HFF-Myc (cell line): Measurements from ENCODE around the gene ACAD11.

Source experiments
- DNase-seq: peaks from one replicate; pipeline ENCODE4 v3.0.0-alpha.2; 2011; ENCODE audit warnings: low read depth; ENCODE audit errors: extremely low read depth
- H3K4me3 ChIP-seq: replicated peaks from 2 replicates; pipeline ENCODE4 v1.5.1; 2011; ENCODE audit warnings: low read depth, mild to moderate bottlenecking, control low read depth, low read length
- TF ChIP-seq, protein P1 (sequence below): IDR thresholded peaks from 2 replicates; pipeline ENCODE4 v1.5.1; 2012; ENCODE audit warnings: mild to moderate bottlenecking, low read depth, low read length, control low read depth; ENCODE audit errors: missing control alignments

The ACAD11 gene

DNA sequence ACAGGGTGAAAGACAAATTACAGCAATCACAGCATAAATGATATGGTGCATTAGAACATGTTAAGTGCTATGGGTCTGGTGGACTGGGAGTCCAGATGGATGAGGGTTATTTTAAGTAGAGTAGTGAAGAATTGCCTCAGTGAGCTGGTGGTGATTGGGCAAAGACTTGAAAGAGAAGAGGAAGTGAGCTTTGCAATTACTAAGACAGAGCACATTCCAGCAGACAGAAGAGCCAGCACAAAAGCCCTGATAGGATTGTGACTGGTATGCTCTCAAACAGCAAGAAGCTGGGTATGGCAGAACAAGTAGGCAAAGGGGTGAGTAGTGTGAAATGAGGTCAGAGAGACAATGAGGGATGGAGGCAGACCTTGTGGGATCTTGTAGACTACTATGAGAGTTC lies 64.6 kb downstream of the ACAD11 start:
- H3K4me3 ChIP-seq: no peak overlapping the region
- TF ChIP-seq, protein P1, sequence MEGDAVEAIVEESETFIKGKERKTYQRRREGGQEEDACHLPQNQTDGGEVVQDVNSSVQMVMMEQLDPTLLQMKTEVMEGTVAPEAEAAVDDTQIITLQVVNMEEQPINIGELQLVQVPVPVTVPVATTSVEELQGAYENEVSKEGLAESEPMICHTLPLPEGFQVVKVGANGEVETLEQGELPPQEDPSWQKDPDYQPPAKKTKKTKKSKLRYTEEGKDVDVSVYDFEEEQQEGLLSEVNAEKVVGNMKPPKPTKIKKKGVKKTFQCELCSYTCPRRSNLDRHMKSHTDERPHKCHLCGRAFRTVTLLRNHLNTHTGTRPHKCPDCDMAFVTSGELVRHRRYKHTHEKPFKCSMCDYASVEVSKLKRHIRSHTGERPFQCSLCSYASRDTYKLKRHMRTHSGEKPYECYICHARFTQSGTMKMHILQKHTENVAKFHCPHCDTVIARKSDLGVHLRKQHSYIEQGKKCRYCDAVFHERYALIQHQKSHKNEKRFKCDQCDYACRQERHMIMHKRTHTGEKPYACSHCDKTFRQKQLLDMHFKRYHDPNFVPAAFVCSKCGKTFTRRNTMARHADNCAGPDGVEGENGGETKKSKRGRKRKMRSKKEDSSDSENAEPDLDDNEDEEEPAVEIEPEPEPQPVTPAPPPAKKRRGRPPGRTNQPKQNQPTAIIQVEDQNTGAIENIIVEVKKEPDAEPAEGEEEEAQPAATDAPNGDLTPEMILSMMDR: no peak
- no peak for DNase-seq

DNA sequence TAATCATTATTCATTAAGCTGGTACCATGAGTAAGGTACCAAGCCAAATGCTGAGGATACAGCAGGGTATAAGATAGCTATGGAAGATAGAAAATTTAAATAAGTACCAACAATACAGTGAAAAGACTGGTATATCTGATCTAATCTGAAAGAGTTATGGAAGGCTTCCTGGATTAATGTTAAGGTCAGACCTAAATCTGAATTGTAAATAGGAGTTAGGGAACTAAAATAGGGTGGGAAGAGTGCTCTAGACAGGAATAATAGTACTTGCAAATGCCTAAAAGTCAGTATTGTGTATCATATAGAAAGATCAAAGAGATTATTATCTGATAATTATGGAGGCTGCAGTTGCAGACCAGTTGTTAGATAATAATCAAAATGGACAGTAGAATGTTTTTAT lies 65.1 kb downstream of the ACAD11 start:
- H3K4me3 ChIP-seq: no peak overlapping the region
- no peak for DNase-seq
- TF ChIP-seq, protein P1: no peak

DNA sequence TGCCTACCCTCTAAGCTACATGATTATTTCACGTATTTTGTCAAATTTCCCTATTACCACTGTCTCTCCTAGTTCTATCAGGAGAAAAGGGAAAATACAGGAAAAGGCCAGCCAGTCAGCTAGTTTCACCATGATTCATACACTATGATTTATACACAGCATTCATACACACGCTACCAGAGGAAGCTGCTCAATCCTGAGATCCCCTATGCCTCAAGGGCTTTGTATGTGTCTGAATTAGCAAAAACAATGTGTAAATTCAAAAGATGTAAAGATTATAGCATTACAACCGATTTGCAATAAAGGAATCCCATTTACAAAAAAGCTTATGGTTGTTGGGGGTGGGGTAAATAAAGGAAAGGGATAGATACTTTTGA lies 65.7 kb downstream of the ACAD11 start:
- H3K4me3 ChIP-seq: no peak overlapping the region
- TF ChIP-seq, protein P1: no peak
- no peak for DNase-seq

DNA sequence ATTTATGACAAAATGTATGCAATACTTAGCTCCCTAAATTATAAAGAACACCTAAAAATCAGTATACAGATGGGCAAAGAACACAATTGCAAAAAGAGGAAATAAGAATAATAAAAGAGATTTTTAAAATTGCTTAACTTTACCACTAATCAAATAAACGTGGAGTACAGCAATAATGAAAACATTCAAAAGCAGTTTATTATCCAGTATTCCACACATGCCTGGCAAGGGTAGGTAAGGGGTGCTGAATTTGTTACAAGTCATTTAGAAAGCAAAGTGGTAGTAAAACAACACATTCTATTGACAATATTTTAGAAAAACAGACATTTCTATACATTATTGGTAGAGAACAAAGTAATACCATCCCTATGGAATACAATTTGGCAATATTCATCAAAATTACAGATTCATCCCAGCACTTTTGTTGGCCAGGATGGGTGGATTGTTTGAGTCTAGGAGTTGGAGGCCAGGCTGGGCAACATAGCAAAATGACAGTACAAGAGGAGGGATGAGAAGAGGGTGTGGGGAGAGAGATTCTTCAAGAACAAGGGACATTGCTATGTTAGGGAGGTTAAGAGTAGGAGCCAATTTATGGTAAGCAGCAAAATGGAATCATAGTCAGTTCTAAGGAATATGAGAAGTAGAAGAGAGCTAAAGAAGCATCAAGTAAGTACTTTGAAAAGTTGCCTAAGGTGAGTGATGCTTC lies 66.2 kb downstream of the ACAD11 start:
- DNase-seq: no peak
- TF ChIP-seq, protein P1: no peak

DNA sequence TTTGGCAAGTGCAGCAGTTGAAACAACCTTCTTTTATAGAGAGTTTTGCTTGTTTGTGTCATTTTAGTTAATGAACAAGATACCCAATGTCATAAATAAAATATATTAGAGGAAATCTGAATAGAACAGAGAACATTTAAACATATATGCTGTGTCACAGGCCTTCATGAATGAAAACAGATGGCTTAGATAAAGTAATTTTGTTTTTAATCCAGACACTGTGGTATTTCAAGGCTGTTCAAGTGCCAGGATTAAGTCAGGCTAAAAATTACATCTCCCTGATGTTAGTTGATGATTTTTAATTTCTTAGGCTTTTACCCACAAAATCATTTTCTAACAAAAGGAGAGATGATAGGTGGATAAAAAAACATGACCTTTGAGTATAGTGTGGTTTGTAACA lies 67.4 kb downstream of the ACAD11 start:
- DNase-seq: no peak
- TF ChIP-seq, protein P1: no peak
- H3K4me3 ChIP-seq: no peak overlapping the region

More for the DNA sequence above, 66.2 kb downstream of the ACAD11 start:
- H3K4me3 ChIP-seq: no peak overlapping the region

DNA sequence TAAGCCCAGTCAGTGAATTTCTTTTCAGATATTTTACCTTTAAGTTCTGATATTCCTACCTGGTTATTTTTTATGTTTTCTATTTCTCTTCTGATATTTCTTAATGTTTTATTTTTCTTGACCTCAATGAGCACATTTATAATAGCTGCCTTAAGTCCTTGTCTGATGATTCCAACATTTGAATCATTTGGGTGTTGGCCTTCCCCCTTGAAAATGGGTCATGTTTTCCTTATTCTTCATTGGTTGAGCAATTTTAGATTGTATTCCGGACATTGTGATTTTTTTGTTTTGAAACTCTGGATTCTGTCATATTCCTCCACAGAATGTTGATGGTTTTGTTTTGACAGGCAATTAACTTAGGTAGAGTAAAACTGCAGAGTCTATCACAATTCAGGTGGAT lies 72.2 kb downstream of the ACAD11 start:
- no peak overlapping the region for H3K4me3 ChIP-seq
- TF ChIP-seq, protein P1: no peak

DNA sequence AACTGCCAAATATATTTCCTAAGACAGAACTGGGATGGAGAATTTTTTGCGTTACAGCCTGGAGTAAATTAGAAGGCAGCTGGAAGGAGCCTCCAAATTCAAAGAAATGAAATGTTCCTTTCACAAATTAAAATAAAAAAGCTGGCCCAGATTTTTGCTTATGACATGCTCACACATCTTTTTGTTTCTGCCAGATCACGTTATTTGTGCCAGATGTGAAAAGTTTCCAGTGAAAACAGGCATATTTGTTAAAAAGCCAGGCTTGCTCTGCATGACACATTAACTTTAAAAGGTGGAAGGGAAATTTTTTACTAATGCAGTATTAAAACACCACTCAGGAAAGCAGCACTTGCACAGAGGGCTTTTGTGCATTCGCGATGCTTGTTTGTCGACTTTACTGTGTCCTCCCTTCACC lies 85.8 kb downstream of the ACAD11 start:
- no peak overlapping the region for H3K4me3 ChIP-seq
- TF ChIP-seq, protein P1: no peak
- DNase-seq: no peak

More for the DNA sequence above, 72.2 kb downstream of the ACAD11 start:
- no peak for DNase-seq
